Smooth muscle cell (in vitro differentiated cells): ENCODE data around the gene KIF13A. TPM values are rescaled to one million over a fixed set of nuclear protein-coding genes. Genes with fewer than 3 reads are reported as not detected.

Experiments used
- DNase-seq: peaks from one replicate; lab custom pipeline; 2025; ENCODE audit not compliant: unreplicated experiment; lab: John Stamatoyannopoulos, UW
- H2AFZ ChIP-seq: fragments of 200-600 bp; sonication (generic); 2 replicates; pipeline ENCODE4 v1.6.0; 2016; ENCODE audit warnings: antibody characterized with exemption, low read depth, mild to moderate bottlenecking
- H3F3A ChIP-seq: fragments of 200-600 bp; sonication (generic); 2 replicates; pipeline ENCODE4 v1.6.0; 2017; ENCODE audit warnings: antibody characterized with exemption, low read depth
- H3K27ac ChIP-seq: fragments of 200-600 bp; sonication (generic); 2 replicates; pipeline ENCODE4 v1.5.1; 2016; ENCODE audit warnings: low read depth, mild to moderate bottlenecking
- H3K27me3 ChIP-seq: fragments of 200-600 bp; sonication (generic); 2 replicates; pipeline ENCODE4 v1.6.1; 2016; ENCODE audit warnings: low read depth, mild to moderate bottlenecking
- H3K36me3 ChIP-seq: fragments of 200-600 bp; sonication (generic); 2 replicates; pipeline ENCODE4 v1.5.1; 2016; ENCODE audit warnings: low read depth
- H3K4me1 ChIP-seq: fragments of 200-600 bp; sonication (generic); 2 replicates; pipeline ENCODE4 v1.5.1; 2016; ENCODE audit warnings: low read depth
- H3K4me2 ChIP-seq: fragments of 200-600 bp; sonication (generic); 2 replicates; pipeline ENCODE4 v1.6.0; 2016; ENCODE audit warnings: mild to moderate bottlenecking
- H3K4me3 ChIP-seq: fragments of 200-600 bp; sonication (generic); 2 replicates; pipeline ENCODE4 v1.5.1; 2016; ENCODE audit warnings: mild to moderate bottlenecking
- H3K79me2 ChIP-seq: fragments of 200-600 bp; sonication (generic); 2 replicates; pipeline ENCODE4 v1.6.0; 2016; ENCODE audit warnings: low read depth, mild to moderate bottlenecking
- H3K9ac ChIP-seq: fragments of 200-600 bp; sonication (generic); 2 replicates; pipeline ENCODE4 v1.6.0; 2016; ENCODE audit warnings: low read depth
- H3K9me3 ChIP-seq: fragments of 200-600 bp; sonication (generic); replicated peaks from 2 replicates; pipeline ENCODE4 v1.5.1; 2016; ENCODE audit warnings: low read depth
- H4K20me1 ChIP-seq: fragments of 200-600 bp; sonication (generic); 2 replicates; pipeline ENCODE4 v1.6.0; 2016; ENCODE audit warnings: low read depth
- WGBS: methylation state at CpG from one replicate; pipeline ENCODE4 v1.1.7; 2016; ENCODE audit warnings: low lambda C conversion rate; 5-methylcytosine and 5-hydroxymethylcytosine counted together
- polyA plus RNA-seq: library from polyadenylated mRNA; unstranded; fragments of >200 nt; fragmentation: Nextera tagmentation; extraction: Ambion mirVana; gene quantifications from 2 replicates; pipeline ENCODE4 v1.2.1, GENCODE V29; 2016
- total RNA-seq: library from RNA; depleted of rRNA; stranded (reverse); fragments of >200 nt; gene quantifications from 2 replicates; pipeline ENCODE4 v1.2.3, GENCODE V29; 2014
- TF ChIP-seq, protein P1 (sequence below): fragments of 200-600 bp; sonication (generic); IDR thresholded peaks from 2 replicates; pipeline ENCODE4 v1.5.1; 2017; ENCODE audit warnings: borderline replicate concordance, mild to moderate bottlenecking, antibody characterized with exemption; ENCODE audit not compliant: insufficient read depth, poor library complexity, severe bottlenecking

KIF13A gene
- total and polyA plus RNA-seq, 2 experiments from 2014 or later = 10.4 to 28.4 TPM

DNA sequence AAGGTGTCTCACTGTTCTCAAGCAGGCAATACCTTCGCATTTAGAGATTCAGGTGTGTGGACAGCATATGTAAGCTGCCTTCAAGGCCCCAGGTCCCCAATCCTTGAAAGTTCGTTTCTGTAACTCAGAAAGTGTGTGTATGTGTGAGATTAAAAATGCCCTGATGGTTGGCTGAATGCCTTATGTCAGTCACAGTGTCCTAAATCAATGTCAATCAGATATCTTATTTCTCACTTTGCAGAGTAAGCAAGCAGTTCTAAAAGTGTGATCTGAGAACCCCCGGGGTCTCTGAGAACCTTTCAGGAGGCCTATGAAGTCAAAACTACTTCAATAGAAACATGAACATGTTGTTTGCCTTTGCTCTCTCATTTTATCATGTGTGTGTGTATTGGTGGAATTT is 157.5 kb downstream of the KIF13A start:
- Histone ChIP-seq H3F3A (no peaks in the 10 kb centered on the region), H3K9me3 (no peaks in the 10 kb centered on the region), H3K36me3 (peaks cover 7% of the 10 kb centered on the region), H3K4me3 (no peak overlapping the region), H3K27ac (no peak overlapping the region), H3K4me2 (no peak overlapping the region), H3K4me1 (no peaks in the 10 kb centered on the region), H2AFZ (no peak overlapping the region), H4K20me1 (no peaks in the 10 kb centered on the region), H3K27me3 (no peaks in the 10 kb centered on the region), H3K9ac (no peak overlapping the region), H3K79me2 (no peaks in the 10 kb centered on the region)
- TF ChIP-seq, protein P1, sequence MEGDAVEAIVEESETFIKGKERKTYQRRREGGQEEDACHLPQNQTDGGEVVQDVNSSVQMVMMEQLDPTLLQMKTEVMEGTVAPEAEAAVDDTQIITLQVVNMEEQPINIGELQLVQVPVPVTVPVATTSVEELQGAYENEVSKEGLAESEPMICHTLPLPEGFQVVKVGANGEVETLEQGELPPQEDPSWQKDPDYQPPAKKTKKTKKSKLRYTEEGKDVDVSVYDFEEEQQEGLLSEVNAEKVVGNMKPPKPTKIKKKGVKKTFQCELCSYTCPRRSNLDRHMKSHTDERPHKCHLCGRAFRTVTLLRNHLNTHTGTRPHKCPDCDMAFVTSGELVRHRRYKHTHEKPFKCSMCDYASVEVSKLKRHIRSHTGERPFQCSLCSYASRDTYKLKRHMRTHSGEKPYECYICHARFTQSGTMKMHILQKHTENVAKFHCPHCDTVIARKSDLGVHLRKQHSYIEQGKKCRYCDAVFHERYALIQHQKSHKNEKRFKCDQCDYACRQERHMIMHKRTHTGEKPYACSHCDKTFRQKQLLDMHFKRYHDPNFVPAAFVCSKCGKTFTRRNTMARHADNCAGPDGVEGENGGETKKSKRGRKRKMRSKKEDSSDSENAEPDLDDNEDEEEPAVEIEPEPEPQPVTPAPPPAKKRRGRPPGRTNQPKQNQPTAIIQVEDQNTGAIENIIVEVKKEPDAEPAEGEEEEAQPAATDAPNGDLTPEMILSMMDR = no peak
- WGBS = 99% methylated on average over 3 of the region's 3 CpGs
- DNase-seq = no peak

DNA sequence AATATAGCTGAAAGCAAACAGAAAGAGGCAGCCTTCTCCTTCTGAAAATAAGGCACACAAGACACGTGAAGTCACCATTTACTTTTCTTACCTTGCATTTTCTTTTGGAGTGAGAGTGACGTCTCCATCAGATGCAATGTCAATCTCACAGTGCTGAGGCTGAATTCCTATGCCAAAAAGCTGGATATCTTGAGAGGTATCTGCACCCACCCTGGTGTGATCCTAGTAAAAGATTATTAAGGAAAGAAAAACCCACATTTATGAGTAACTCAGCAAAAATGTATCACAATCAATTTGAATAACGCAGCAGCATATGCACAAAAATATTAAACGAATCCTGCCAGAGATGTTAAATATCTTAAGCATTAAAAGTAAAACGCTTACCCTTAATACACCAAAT is 159.3 kb downstream of the KIF13A start:
- H3K9me3 ChIP-seq = no peaks in the 10 kb centered on the region
- no peak for DNase-seq
- H3K4me2 ChIP-seq = no peak overlapping the region
- H3K36me3 ChIP-seq = peaks cover 7% of the 10 kb centered on the region
- TF ChIP-seq, protein P1 = no peak
- no peak overlapping the region for H3K9ac ChIP-seq
- 94% methylated on average over 5 of the region's 5 CpGs for WGBS
- H3K27me3 ChIP-seq = no peaks in the 10 kb centered on the region
- H3K79me2 ChIP-seq = no peaks in the 10 kb centered on the region
- H3K27ac ChIP-seq = no peak overlapping the region
- H4K20me1 ChIP-seq = no peaks in the 10 kb centered on the region
- no peak overlapping the region for H2AFZ ChIP-seq
- H3F3A ChIP-seq = no peaks in the 10 kb centered on the region
- H3K4me1 ChIP-seq = no peaks in the 10 kb centered on the region
- H3K4me3 ChIP-seq = no peak overlapping the region

DNA sequence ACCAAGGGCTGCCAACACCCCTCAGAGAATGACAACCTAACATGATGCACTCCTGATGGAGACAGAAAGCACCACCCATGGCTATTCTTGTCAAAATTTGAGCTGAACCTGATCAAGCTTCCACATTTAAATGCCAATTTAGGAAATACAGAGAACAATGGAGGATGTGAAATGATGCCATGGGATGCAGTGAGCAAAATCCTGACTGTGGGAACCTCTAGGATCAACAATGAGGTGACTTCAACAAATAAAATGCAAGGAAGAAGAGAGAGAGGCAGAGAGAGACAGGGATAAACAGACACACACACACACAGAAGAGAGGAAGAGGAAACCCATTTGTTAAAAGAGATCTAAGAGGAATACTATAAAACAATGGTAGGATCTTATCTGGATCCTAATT is 161.1 kb downstream of the KIF13A start:
- no peak for DNase-seq
- H3K36me3 ChIP-seq = peaks cover 7% of the 10 kb centered on the region

GRCh38 chr6:17820055-17820454 is 167.4 kb downstream of the KIF13A start:
- 88% methylated on average over 7 of the region's 7 CpGs for WGBS
- H3K4me3 ChIP-seq = no peak overlapping the region
- H3K9me3 ChIP-seq = no peaks in the 10 kb centered on the region
- H3K27ac ChIP-seq = no peak overlapping the region
- H2AFZ ChIP-seq = no peak overlapping the region
- TF ChIP-seq, protein P1 = no peak
- H3K79me2 ChIP-seq = no peaks in the 10 kb centered on the region
- H3K4me1 ChIP-seq = no peaks in the 10 kb centered on the region
- no peak overlapping the region for H3K9ac ChIP-seq
- no peak for DNase-seq
- H3K27me3 ChIP-seq = no peaks in the 10 kb centered on the region
- no peaks in the 10 kb centered on the region for H4K20me1 ChIP-seq
- H3F3A ChIP-seq = no peaks in the 10 kb centered on the region
- no peaks in the 10 kb centered on the region for H3K36me3 ChIP-seq
- H3K4me2 ChIP-seq = no peak overlapping the region

More for the DNA sequence above, 161.1 kb downstream of the KIF13A start:
- no peak overlapping the region for H3K27ac ChIP-seq
- H3K79me2 ChIP-seq = no peaks in the 10 kb centered on the region
- H3F3A ChIP-seq = no peaks in the 10 kb centered on the region
- no peak overlapping the region for H3K9ac ChIP-seq
- TF ChIP-seq, protein P1 = no peak
- H3K4me2 ChIP-seq = no peak overlapping the region
- no peaks in the 10 kb centered on the region for H3K27me3 ChIP-seq
- no peaks in the 10 kb centered on the region for H3K9me3 ChIP-seq
- H3K4me1 ChIP-seq = no peaks in the 10 kb centered on the region
- H4K20me1 ChIP-seq = no peaks in the 10 kb centered on the region
- no peak overlapping the region for H3K4me3 ChIP-seq
- no peak overlapping the region for H2AFZ ChIP-seq
